ENCODE results near the gene TENT4B.

DNA sequence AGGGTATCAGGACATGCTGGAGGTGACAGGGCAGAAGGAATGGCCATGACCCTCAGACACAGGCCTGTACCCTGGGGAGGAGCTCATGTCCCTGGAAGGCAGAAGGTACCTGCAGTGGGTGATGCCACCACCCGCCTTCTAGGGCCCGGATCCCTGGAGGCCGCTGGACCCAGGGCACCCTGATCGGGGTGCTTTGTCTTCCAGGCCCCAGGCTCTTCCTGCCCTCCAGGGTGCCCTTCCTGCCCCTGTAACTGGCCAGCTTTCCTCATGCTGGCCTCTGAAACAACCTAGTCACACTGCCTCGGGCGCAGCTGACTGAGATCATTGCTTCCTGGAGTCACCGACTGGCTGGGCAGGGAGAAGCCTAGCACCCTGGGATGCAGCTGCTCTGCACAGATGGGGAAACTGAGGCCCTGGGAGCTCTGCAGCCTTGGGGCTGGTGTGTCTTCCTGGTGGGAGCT lies 119.0 kb downstream of the TENT4B start:
- no peak for TF ChIP-seq EZH2phosphoT487 (IDR thresholded peaks at IDR 0.05; ENCODE audit: borderline replicate concordance, low read length)
- TF ChIP-seq, protein P1, sequence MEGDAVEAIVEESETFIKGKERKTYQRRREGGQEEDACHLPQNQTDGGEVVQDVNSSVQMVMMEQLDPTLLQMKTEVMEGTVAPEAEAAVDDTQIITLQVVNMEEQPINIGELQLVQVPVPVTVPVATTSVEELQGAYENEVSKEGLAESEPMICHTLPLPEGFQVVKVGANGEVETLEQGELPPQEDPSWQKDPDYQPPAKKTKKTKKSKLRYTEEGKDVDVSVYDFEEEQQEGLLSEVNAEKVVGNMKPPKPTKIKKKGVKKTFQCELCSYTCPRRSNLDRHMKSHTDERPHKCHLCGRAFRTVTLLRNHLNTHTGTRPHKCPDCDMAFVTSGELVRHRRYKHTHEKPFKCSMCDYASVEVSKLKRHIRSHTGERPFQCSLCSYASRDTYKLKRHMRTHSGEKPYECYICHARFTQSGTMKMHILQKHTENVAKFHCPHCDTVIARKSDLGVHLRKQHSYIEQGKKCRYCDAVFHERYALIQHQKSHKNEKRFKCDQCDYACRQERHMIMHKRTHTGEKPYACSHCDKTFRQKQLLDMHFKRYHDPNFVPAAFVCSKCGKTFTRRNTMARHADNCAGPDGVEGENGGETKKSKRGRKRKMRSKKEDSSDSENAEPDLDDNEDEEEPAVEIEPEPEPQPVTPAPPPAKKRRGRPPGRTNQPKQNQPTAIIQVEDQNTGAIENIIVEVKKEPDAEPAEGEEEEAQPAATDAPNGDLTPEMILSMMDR (IDR thresholded peaks at IDR 0.05; ENCODE audit: low read depth, low read length, poor library complexity, severe bottlenecking): no peak
